ENCODE data around the gene CTNNAL1. TPM values are rescaled to one million over a fixed set of nuclear protein-coding genes. Genes with fewer than 3 reads are reported as not detected.
A peak's percentile ranks its signal among the peaks of the same experiment; 100 is the strongest.

CTNNAL1 gene
- total RNA-seq, 1 donor from 2014 or later, result 63.4 TPM

- FAIRE-seq (no peak), DNase-seq (ENCODE audit: low read depth) (peak; percentile 59)
- no peaks in the 10 kb centered on the region for H3K27me3 ChIP-seq (ENCODE audit: control insufficient read depth, insufficient read depth, low read length)
- H3K36me3 ChIP-seq (ENCODE audit: control insufficient read depth, insufficient read depth, low read length), result peaks cover 1% of the 10 kb centered on the region
- peak within 1 kb of the TSS; percentile 99 for H3K4me3 ChIP-seq (ENCODE audit: low read depth, low read length)
- TF ChIP-seq, protein P1, sequence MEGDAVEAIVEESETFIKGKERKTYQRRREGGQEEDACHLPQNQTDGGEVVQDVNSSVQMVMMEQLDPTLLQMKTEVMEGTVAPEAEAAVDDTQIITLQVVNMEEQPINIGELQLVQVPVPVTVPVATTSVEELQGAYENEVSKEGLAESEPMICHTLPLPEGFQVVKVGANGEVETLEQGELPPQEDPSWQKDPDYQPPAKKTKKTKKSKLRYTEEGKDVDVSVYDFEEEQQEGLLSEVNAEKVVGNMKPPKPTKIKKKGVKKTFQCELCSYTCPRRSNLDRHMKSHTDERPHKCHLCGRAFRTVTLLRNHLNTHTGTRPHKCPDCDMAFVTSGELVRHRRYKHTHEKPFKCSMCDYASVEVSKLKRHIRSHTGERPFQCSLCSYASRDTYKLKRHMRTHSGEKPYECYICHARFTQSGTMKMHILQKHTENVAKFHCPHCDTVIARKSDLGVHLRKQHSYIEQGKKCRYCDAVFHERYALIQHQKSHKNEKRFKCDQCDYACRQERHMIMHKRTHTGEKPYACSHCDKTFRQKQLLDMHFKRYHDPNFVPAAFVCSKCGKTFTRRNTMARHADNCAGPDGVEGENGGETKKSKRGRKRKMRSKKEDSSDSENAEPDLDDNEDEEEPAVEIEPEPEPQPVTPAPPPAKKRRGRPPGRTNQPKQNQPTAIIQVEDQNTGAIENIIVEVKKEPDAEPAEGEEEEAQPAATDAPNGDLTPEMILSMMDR (IDR thresholded peaks at IDR 0.05; ENCODE audit: insufficient read depth, low read length, severe bottlenecking), result no peak
These were observed 78.9 kb downstream of the CTNNAL1 start, which contains the start of gene ABITRAM for GRCh38 chr9:108934323-108934893. Gene ABITRAM (plus strand): TSS chr9:108934400. CDS start chr9:108934487, 87 bp downstream.

GRCh38 chr9:108933718-108934322, 79.5 kb downstream of the CTNNAL1 start, which contains the start of gene ELP1:
Gene ELP1 (minus strand): TSS chr9:108934124. CDS start chr9:108931146, 2,978 bp downstream.
- H3K4me3 ChIP-seq (ENCODE audit: low read depth, low read length), result peak within 1 kb of the TSS; percentile 99
- H3K27me3 ChIP-seq (ENCODE audit: control insufficient read depth, insufficient read depth, low read length), result no peaks in the 10 kb centered on the region
- FAIRE-seq (no peak), DNase-seq (ENCODE audit: low read depth) (peak; percentile 90)
- TF ChIP-seq, protein P1 (IDR thresholded peaks at IDR 0.05; ENCODE audit: insufficient read depth, low read length, severe bottlenecking), result peak; percentile 56
- peaks cover 1% of the 10 kb centered on the region for H3K36me3 ChIP-seq (ENCODE audit: control insufficient read depth, insufficient read depth, low read length)

- peaks cover 6% of the 10 kb centered on the region for H3K36me3 ChIP-seq (ENCODE audit: control insufficient read depth, insufficient read depth, low read length)
- FAIRE-seq (no peak), DNase-seq (ENCODE audit: low read depth) (peak; percentile 31)
- H3K27me3 ChIP-seq (ENCODE audit: control insufficient read depth, insufficient read depth, low read length), result no peaks in the 10 kb centered on the region
- TF ChIP-seq, protein P1 (IDR thresholded peaks at IDR 0.05; ENCODE audit: insufficient read depth, low read length, severe bottlenecking), result no peak
- peak overlapping the region; percentile 99 for H3K4me3 ChIP-seq (ENCODE audit: low read depth, low read length)
These were observed 80.0 kb downstream of the CTNNAL1 start for GRCh38 chr9:108933231-108933717.

- Histone ChIP-seq H3K4me3 (ENCODE audit: low read depth, low read length) (no peak overlapping the region), H3K36me3 (ENCODE audit: control insufficient read depth, insufficient read depth, low read length) (peaks cover 18% of the 10 kb centered on the region), H3K27me3 (ENCODE audit: control insufficient read depth, insufficient read depth, low read length) (no peaks in the 10 kb centered on the region)
- DNase-seq (ENCODE audit: low read depth) (no peak), FAIRE-seq (no peak)
- TF ChIP-seq, protein P1 (IDR thresholded peaks at IDR 0.05; ENCODE audit: insufficient read depth, low read length, severe bottlenecking), result no peak
These were observed 84.9 kb downstream of the CTNNAL1 start for GRCh38 chr9:108928386-108928785.

GRCh38 chr9:108924466-108924865, 88.8 kb downstream of the CTNNAL1 start:
- Histone ChIP-seq H3K4me3 (ENCODE audit: low read depth, low read length) (no peak overlapping the region), H3K36me3 (ENCODE audit: control insufficient read depth, insufficient read depth, low read length) (peaks cover 20% of the 10 kb centered on the region), H3K27me3 (ENCODE audit: control insufficient read depth, insufficient read depth, low read length) (no peaks in the 10 kb centered on the region)
- no peak for FAIRE-seq
- no peak for DNase-seq (ENCODE audit: low read depth)
- TF ChIP-seq, protein P1 (IDR thresholded peaks at IDR 0.05; ENCODE audit: insufficient read depth, low read length, severe bottlenecking), result no peak

Measured in bronchial epithelial cell (primary cell).